ENCODE results near the gene EPAS1. TPM values are rescaled to one million over a fixed set of nuclear protein-coding genes. Genes with fewer than 3 reads are reported as not detected.

The EPAS1 gene
- total RNA-seq, 6 donors from 2014 or later = 440 to 1,878 (median 1,131) TPM

GRCh38 chr2:46369783-46370182 is 72.6 kb downstream of the EPAS1 start:
- H3K9me3 ChIP-seq = no peaks in the 10 kb centered on the region
- DNase-seq (no peak), ATAC-seq (ENCODE audit: low FRiP score in 2 of 2) (no peak)
- H3K4me1 ChIP-seq = peaks cover 36 to 58% (median 47%) of the 10 kb centered on the region in 4 donors
- H3K4me3 ChIP-seq = no peak overlapping the region
- TF ChIP-seq POLR2A (IDR thresholded peaks at IDR 0.05) = no peak
- TF ChIP-seq CTCF (IDR thresholded peaks at IDR 0.05) = no peak
- TF ChIP-seq EP300 (IDR thresholded peaks at IDR 0.05) = no peak
- TF ChIP-seq POLR2AphosphoS5 (IDR thresholded peaks at IDR 0.05) = no peak
- H3K27ac ChIP-seq = peak overlapping the region in 3 of 4 donors; percentile 28 to 79 (median 68)
- H3K36me3 ChIP-seq = peaks cover 29 to 92% (median 65%) of the 10 kb centered on the region in 4 donors
- WGBS, 2 donors = 76 to 78% methylated on average over 5 of the region's 5 CpGs
- H3K27me3 ChIP-seq = no peaks in the 10 kb centered on the region

GRCh38 chr2:46371854-46372253 is 74.6 kb downstream of the EPAS1 start:
- no peak for TF ChIP-seq POLR2AphosphoS5 (IDR thresholded peaks at IDR 0.05)
- TF ChIP-seq EP300 (IDR thresholded peaks at IDR 0.05) = no peak
- no peak for TF ChIP-seq POLR2A (IDR thresholded peaks at IDR 0.05)
- TF ChIP-seq CTCF (IDR thresholded peaks at IDR 0.05) = no peak
- WGBS, 2 donors = 83% methylated on average over 1 of the region's 1 CpG
- no peak for ATAC-seq (ENCODE audit: low FRiP score in 2 of 2)
- Histone ChIP-seq H3K36me3 (peaks cover 46 to 96% (median 83%) of the 10 kb centered on the region in 4 donors), H3K9me3 (no peaks in the 10 kb centered on the region), H3K4me3 (no peak overlapping the region), H3K27ac (peak overlapping the region in 2 of 4 donors; percentile 45 to 63), H3K27me3 (no peaks in the 10 kb centered on the region), H3K4me1 (peaks cover 28 to 48% (median 34%) of the 10 kb centered on the region in 4 donors)
- DNase-seq = no peak

- ATAC-seq (ENCODE audit: low FRiP score in 2 of 2) (no peak), DNase-seq (no peak)
- peak overlapping the region in 2 of 4 donors; percentile 24 to 63 for H3K27ac ChIP-seq
- no peak overlapping the region for H3K4me3 ChIP-seq
- H3K9me3 ChIP-seq = no peaks in the 10 kb centered on the region
- peaks cover 26 to 53% (median 35%) of the 10 kb centered on the region in 4 donors for H3K4me1 ChIP-seq
- WGBS, 2 donors = 70 to 77% methylated on average over 2 of the region's 2 CpGs
- no peaks in the 10 kb centered on the region for H3K27me3 ChIP-seq
- no peak for TF ChIP-seq CTCF (IDR thresholded peaks at IDR 0.05)
- TF ChIP-seq EP300 (IDR thresholded peaks at IDR 0.05) = no peak
- TF ChIP-seq POLR2AphosphoS5 (IDR thresholded peaks at IDR 0.05) = no peak
- H3K36me3 ChIP-seq = peaks cover 52 to 100% (median 88%) of the 10 kb centered on the region in 4 donors
Measured at GRCh38 chr2:46372475-46372874, 75.3 kb downstream of the EPAS1 start.

- H3K27me3 ChIP-seq = no peaks in the 10 kb centered on the region
- TF ChIP-seq EP300 (IDR thresholded peaks at IDR 0.05) (no peak), POLR2A (IDR thresholded peaks at IDR 0.05) (no peak), CTCF (IDR thresholded peaks at IDR 0.05) (no peak), POLR2AphosphoS5 (IDR thresholded peaks at IDR 0.05) (no peak)
- H3K4me3 ChIP-seq = no peak overlapping the region
- H3K4me1 ChIP-seq = peaks cover 20 to 53% (median 31%) of the 10 kb centered on the region in 4 donors
- DNase-seq (no peak), ATAC-seq (ENCODE audit: low FRiP score in 2 of 2) (no peak)
- H3K36me3 ChIP-seq = peaks cover 55 to 100% (median 91%) of the 10 kb centered on the region in 4 donors
- WGBS, 2 donors = 81 to 86% methylated on average over 4 of the region's 4 CpGs
- H3K9me3 ChIP-seq = no peaks in the 10 kb centered on the region
- no peak overlapping the region for H3K27ac ChIP-seq
Measured at GRCh38 chr2:46373238-46373637, 76.0 kb downstream of the EPAS1 start.

GRCh38 chr2:46375566-46376125 is 78.4 kb downstream of the EPAS1 start:
- Histone ChIP-seq H3K36me3 (peaks cover 61 to 100% (median 92%) of the 10 kb centered on the region in 4 donors), H3K4me1 (peaks cover 9 to 34% (median 20%) of the 10 kb centered on the region in 4 donors), H3K27me3 (no peaks in the 10 kb centered on the region), H3K9me3 (no peaks in the 10 kb centered on the region), H3K27ac (peak overlapping the region in 2 of 4 donors; percentile 30 to 36), H3K4me3 (no peak overlapping the region)
- no peak for TF ChIP-seq EP300 (IDR thresholded peaks at IDR 0.05)
- no peak for TF ChIP-seq CTCF (IDR thresholded peaks at IDR 0.05)
- TF ChIP-seq POLR2A (IDR thresholded peaks at IDR 0.05) = no peak
- no peak for TF ChIP-seq POLR2AphosphoS5 (IDR thresholded peaks at IDR 0.05)
- no peak for DNase-seq
- 87 to 92% methylated on average over 8 to 12 of the region's 12 CpGs for WGBS, 2 donors
- ATAC-seq (ENCODE audit: low FRiP score in 2 of 2) = no peak
